Activated naive CD8-positive, alpha-beta T cell treated with anti-CD3 and anti-CD28 coated beads, Interleukin-2, amount 10 ng/mL, durations not matched to agents 7 days and 5 days (primary cell): ENCODE data around the gene BCLAF1. TPM values are rescaled to one million over a fixed set of nuclear protein-coding genes. Genes with fewer than 3 reads are reported as not detected.

Experiments used
- ATAC-seq: fragments of 150-1000 bp; cut with Tn5 transposase; one replicate; pipeline ENCODE4 v1.10.0; 2021; ENCODE audit warnings: low read depth, moderate library complexity
- POLR2A ChIA-PET: fragments of 350-600 bp; sonication (Branson Sonifier 250); formaldehyde crosslinking; loops from one replicate; lab custom pipeline; 2021; ENCODE audit warnings: antibody characterized with exemption; lab: Charles Lee
- DNase-seq: peaks from one replicate; pipeline ENCODE4 v3.0.0; 2021
- H3K27ac Mint-ChIP-seq: one replicate; pipeline ENCODE4 v1.8.0; 2022; ENCODE audit warnings: mild to moderate bottlenecking, mixed read lengths
- H3K27me3 Mint-ChIP-seq: one replicate; pipeline ENCODE4 v1.8.0; 2022; ENCODE audit warnings: mild to moderate bottlenecking, moderate library complexity, mixed read lengths
- H3K36me3 Mint-ChIP-seq: one replicate; pipeline ENCODE4 v1.8.0; 2021; ENCODE audit warnings: mild to moderate bottlenecking, mixed read lengths
- H3K4me1 Mint-ChIP-seq: one replicate; pipeline ENCODE4 v1.8.0; 2021; ENCODE audit warnings: mixed read lengths
- H3K4me3 Mint-ChIP-seq: one replicate; pipeline ENCODE4 v1.8.0; 2022; ENCODE audit warnings: mild to moderate bottlenecking, moderate library complexity, mixed read lengths
- H3K9me3 Mint-ChIP-seq: one replicate; pipeline ENCODE4 v1.8.0; 2021; ENCODE audit warnings: mixed read lengths
- total RNA-seq, 2 experiments: library from RNA; stranded (reverse); gene quantifications; one replicate each; pipeline ENCODE4 v1.2.3, GENCODE V29; 2021

The BCLAF1 gene
- total RNA-seq, 2 experiments from 2014 or later = 164 to 165 TPM

GRCh38 chr6:136252441-136252840 lies 37.2 kb downstream of the BCLAF1 start:
- ATAC-seq = no peak
- POLR2A ChIA-PET = interaction anchor here (6.4 kb wide), 1 partner anchor 36 kb away, joined by 123 read pairs; the partner anchor contains the start of gene BCLAF1
- Mint-ChIP-seq H3K36me3 (peaks cover 25% of the 10 kb centered on the region), H3K4me1 (peaks cover 31% of the 10 kb centered on the region), H3K27ac (no peak overlapping the region), H3K4me3 (no peak overlapping the region), H3K27me3 (no peaks in the 10 kb centered on the region), H3K9me3 (no peaks in the 10 kb centered on the region)
- DNase-seq = no peak

DNA sequence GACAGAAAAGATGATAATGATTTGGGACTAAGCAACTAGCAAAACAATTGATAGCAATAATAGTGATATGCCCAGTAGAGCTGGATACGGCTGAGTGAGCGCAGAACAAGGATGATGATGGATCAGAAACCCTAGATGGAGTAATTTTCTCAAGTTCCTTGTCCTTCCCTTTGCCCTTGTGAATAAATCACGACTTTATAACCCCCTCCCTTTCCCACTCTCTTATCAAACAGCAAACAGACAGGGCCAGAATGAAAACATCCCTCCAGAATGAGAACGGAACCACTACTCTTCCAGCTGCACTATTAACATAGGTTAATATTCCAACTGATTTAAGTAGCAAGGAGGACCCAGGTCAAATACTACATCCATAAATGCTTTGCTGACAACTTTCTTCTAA lies 38.3 kb downstream of the BCLAF1 start:
- Mint-ChIP-seq H3K27me3 (no peaks in the 10 kb centered on the region), H3K9me3 (no peaks in the 10 kb centered on the region), H3K27ac (no peak overlapping the region), H3K4me1 (peaks cover 32% of the 10 kb centered on the region), H3K36me3 (peaks cover 30% of the 10 kb centered on the region), H3K4me3 (peak overlapping the region; percentile 94)
- DNase-seq (no peak), ATAC-seq (no peak)
- POLR2A ChIA-PET = interaction anchor here (1.1 to 6.4 kb wide), 3 partner anchors 31 to 43 kb away, joined by 3 to 123 read pairs (median 3); partner anchors contain the start of gene BCLAF1

DNA sequence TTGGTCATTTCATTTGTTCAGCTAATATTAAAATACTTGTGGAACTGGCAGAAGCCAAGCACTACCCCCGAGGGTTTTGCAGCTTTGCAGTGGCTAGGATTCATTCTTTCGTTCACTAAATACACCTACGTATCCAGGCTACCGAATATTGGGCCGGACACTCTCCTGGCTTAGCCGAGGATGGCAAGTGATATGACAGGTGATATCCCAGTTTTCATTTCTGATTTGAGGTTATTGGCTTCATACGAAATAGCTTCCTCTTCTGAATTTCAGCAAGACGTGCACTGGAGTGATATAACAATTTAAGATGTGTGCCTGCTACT lies 39.0 kb downstream of the BCLAF1 start:
- Mint-ChIP-seq H3K9me3 (no peaks in the 10 kb centered on the region), H3K4me3 (peak overlapping the region; percentile 94), H3K27me3 (no peaks in the 10 kb centered on the region), H3K27ac (peak overlapping the region; percentile 93), H3K4me1 (peaks cover 37% of the 10 kb centered on the region), H3K36me3 (peaks cover 33% of the 10 kb centered on the region)
- DNase-seq (no peak), ATAC-seq (peak; percentile 4)
- POLR2A ChIA-PET = interaction anchor here (0.7 to 6.4 kb wide), 7 partner anchors 10 to 395 kb away, joined by 3 to 123 read pairs (median 3); partner anchors contain the start of gene BCLAF1

GRCh38 chr6:136249811-136250685 lies 39.6 kb downstream of the BCLAF1 start, which contains the start of gene MTFR2:
TSS of gene MTFR2 (minus strand) at chr6:136250311. CDS start at chr6:136249099, 1,212 bp downstream.
- peaks cover 38% of the 10 kb centered on the region for H3K4me1 Mint-ChIP-seq
- POLR2A ChIA-PET = interaction anchor here (0.6 to 6.4 kb wide), 8 partner anchors 10 to 394 kb away, joined by 3 to 123 read pairs (median 4); partner anchors contain the start of gene BCLAF1
- DNase-seq (peak; percentile 83), ATAC-seq (peak; percentile 97)
- H3K9me3 Mint-ChIP-seq = no peaks in the 10 kb centered on the region
- H3K4me3 Mint-ChIP-seq = peak within 1 kb of the TSS; percentile 94
- peaks cover 34% of the 10 kb centered on the region for H3K36me3 Mint-ChIP-seq
- H3K27ac Mint-ChIP-seq = peak within 1 kb of the TSS; percentile 93
- H3K27me3 Mint-ChIP-seq = no peaks in the 10 kb centered on the region

GRCh38 chr6:136249336-136249735 lies 40.3 kb downstream of the BCLAF1 start:
- ATAC-seq (no peak), DNase-seq (no peak)
- Mint-ChIP-seq H3K4me3 (peak overlapping the region; percentile 94), H3K27me3 (no peaks in the 10 kb centered on the region), H3K36me3 (peaks cover 32% of the 10 kb centered on the region), H3K9me3 (no peaks in the 10 kb centered on the region), H3K4me1 (peaks cover 36% of the 10 kb centered on the region), H3K27ac (peak overlapping the region; percentile 93)
- POLR2A ChIA-PET = interaction anchor here (2.0 to 6.4 kb wide), 2 partner anchors 25 to 40 kb away, joined by 8 to 123 read pairs; partner anchors contain the start of gene BCLAF1

GRCh38 chr6:136244061-136244616 lies 45.5 kb downstream of the BCLAF1 start:
- DNase-seq (no peak), ATAC-seq (no peak)
- Mint-ChIP-seq H3K4me1 (peaks cover 23% of the 10 kb centered on the region), H3K36me3 (peaks cover 40% of the 10 kb centered on the region), H3K27me3 (no peaks in the 10 kb centered on the region), H3K27ac (no peak overlapping the region), H3K4me3 (no peak overlapping the region), H3K9me3 (no peaks in the 10 kb centered on the region)
- POLR2A ChIA-PET = interaction anchor here (0.8 kb wide), 1 partner anchor 45 kb away, joined by 3 read pairs; the partner anchor contains the start of gene BCLAF1

DNA sequence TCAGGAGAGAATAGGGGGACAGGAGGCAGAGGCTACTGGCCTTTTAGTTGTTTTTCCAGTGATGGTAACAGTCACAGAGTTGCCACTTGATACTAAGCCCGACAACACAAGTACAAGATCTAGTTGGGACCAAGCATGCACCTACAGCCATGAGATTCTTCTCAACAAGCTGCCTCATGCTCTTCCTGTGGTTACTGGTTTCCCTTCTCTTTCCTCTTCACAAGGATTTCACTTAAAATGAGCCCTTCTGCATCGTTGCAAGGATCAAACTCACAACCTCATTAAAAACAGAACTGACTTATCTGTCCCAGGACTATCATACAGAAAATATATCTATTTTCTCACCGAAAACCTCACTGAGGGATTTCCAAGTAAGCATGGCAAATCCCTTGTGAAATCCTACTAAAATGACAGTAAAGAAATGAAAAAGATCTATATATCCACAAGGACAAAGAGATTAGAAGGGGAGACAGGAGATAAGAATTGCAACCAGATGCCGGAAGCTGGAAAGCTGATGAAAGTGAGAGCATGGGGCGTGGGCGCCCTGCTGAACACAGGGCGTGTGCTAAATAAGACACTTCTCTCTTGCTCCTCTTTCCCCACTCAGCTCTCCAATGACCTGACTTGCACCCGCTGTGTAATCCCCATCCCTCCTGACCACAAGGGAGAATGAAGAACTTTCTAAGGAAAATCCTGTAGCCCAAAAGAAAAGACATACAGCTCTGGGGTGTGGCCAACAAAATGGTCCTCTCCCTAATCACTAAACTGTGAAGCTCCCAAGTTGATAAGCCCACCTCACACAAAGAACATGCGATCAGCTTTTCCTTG lies 53.0 kb downstream of the BCLAF1 start:
- POLR2A ChIA-PET = interaction anchor here (1.0 kb wide), 1 partner anchor 54 kb away, joined by 3 read pairs; no protein-coding TSS in a partner anchor
- no peak for DNase-seq
- peak overlapping the region; percentile 13 for H3K4me3 Mint-ChIP-seq
- H3K27me3 Mint-ChIP-seq = no peaks in the 10 kb centered on the region
- no peak for ATAC-seq
- H3K27ac Mint-ChIP-seq = peak overlapping the region; percentile 60
- H3K36me3 Mint-ChIP-seq = peaks cover 48% of the 10 kb centered on the region
- peaks cover 16% of the 10 kb centered on the region for H3K4me1 Mint-ChIP-seq
- H3K9me3 Mint-ChIP-seq = no peaks in the 10 kb centered on the region

DNA sequence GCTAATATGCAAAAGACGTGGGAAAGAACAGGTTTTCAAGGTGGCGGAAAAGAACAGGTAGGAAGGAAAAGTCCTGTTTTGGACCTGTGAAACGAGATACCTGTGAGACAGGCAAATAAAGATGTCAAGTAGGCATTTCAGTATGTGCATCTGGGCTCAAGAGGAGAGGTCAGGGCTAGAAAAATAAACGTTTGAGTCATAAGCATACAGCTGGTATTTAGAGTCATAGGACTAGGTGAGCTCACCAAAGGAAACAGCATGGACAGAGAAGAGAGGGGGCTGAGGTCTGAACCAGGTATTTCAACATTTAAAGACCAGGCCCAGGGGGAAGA lies 54.4 kb downstream of the BCLAF1 start:
- peaks cover 16% of the 10 kb centered on the region for H3K4me1 Mint-ChIP-seq
- no peaks in the 10 kb centered on the region for H3K27me3 Mint-ChIP-seq
- H3K9me3 Mint-ChIP-seq = no peaks in the 10 kb centered on the region
- POLR2A ChIA-PET = interaction anchor here (1.3 kb wide), 1 partner anchor 55 kb away, joined by 4 read pairs; the partner anchor contains the start of gene BCLAF1
- H3K36me3 Mint-ChIP-seq = peaks cover 48% of the 10 kb centered on the region
- DNase-seq = no peak
- H3K4me3 Mint-ChIP-seq = no peak overlapping the region
- H3K27ac Mint-ChIP-seq = no peak overlapping the region
- no peak for ATAC-seq

DNA sequence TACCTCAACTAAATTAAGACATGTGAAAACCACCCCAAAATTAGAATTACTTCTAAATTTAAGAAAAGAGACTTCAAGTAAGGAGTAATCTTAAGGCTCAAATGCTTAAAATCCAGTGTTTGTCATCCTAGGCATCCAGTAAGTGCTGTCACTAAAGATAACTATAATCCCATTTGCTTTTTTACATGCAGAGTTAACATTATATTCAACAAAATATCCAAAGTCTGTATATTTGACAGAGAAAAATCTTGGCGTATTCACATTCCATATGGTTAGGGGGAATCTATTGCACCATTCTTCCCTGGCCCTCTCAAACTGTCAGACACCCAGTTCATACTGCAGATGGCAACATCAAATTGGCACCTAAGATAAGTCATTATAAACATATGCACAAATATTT lies 56.9 kb downstream of the BCLAF1 start:
- DNase-seq (no peak), ATAC-seq (no peak)
- POLR2A ChIA-PET = no interaction called here
- H3K36me3 Mint-ChIP-seq = peaks cover 35% of the 10 kb centered on the region
- H3K4me1 Mint-ChIP-seq = peaks cover 14% of the 10 kb centered on the region
- no peak overlapping the region for H3K27ac Mint-ChIP-seq
- no peak overlapping the region for H3K4me3 Mint-ChIP-seq
- no peaks in the 10 kb centered on the region for H3K27me3 Mint-ChIP-seq
- no peaks in the 10 kb centered on the region for H3K9me3 Mint-ChIP-seq

- POLR2A ChIA-PET = no interaction called here
- no peak for ATAC-seq
These were observed 59.3 kb downstream of the BCLAF1 start for GRCh38 chr6:136230219-136230853.

GRCh38 chr6:136228814-136229213 lies 60.8 kb downstream of the BCLAF1 start:
- ATAC-seq = no peak
- H3K27me3 Mint-ChIP-seq = no peaks in the 10 kb centered on the region
- peaks cover 9% of the 10 kb centered on the region for H3K36me3 Mint-ChIP-seq
- no peak overlapping the region for H3K27ac Mint-ChIP-seq
- H3K4me1 Mint-ChIP-seq = peaks cover 4% of the 10 kb centered on the region
- DNase-seq = no peak
- POLR2A ChIA-PET = no interaction called here
- no peaks in the 10 kb centered on the region for H3K9me3 Mint-ChIP-seq
- H3K4me3 Mint-ChIP-seq = no peak overlapping the region

More at GRCh38 chr6:136230219-136230853, 59.3 kb downstream of the BCLAF1 start:
- no peak overlapping the region for H3K4me3 Mint-ChIP-seq
- DNase-seq = no peak
- no peaks in the 10 kb centered on the region for H3K9me3 Mint-ChIP-seq
- peaks cover 19% of the 10 kb centered on the region for H3K36me3 Mint-ChIP-seq
- H3K27ac Mint-ChIP-seq = no peak overlapping the region
- no peaks in the 10 kb centered on the region for H3K27me3 Mint-ChIP-seq
- peaks cover 4% of the 10 kb centered on the region for H3K4me1 Mint-ChIP-seq

DNA sequence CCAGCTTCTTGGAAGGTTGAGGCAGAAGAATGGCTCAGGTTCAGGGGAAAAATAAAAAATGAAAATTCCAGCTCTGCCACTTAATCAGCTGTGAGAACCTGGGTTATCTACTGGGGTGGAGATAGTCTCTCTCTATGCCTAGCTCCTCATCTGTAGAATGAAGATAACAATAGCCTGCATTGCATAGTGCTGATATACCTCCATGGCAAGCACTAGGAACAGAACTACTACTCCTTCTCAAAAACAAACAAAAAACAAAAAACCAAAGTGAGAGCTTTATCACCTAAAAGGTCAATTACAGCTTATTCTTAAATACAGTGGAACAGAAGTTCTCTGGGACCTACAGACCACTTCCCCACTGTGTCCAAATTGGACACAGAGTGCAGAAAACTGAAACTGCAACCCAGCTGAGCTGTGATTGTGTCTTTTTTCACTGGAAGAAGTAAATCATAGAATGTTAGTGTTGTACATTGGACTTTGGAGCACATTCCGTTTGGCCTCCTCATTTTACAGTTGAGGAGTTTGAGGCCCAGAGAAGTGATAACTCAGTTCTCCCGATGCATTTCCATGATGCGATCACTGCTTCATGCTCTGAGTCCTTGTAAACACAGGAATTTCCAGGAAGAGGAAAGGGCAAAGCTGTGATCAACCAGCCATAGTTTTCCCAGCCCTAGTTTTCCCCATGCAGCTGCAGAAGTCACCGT lies 62.8 kb downstream of the BCLAF1 start:
- Mint-ChIP-seq H3K9me3 (no peaks in the 10 kb centered on the region), H3K4me3 (peak overlapping the region; percentile 35), H3K27me3 (no peaks in the 10 kb centered on the region), H3K4me1 (peaks cover 4% of the 10 kb centered on the region), H3K36me3 (peaks cover 4% of the 10 kb centered on the region), H3K27ac (peak overlapping the region; percentile 46)
- DNase-seq (no peak), ATAC-seq (no peak)
- POLR2A ChIA-PET = interaction anchor here (0.6 to 1.3 kb wide), 5 partner anchors 24 to 829 kb away, joined by 3 to 6 read pairs (median 3); partner anchors contain the start of gene MTFR2
